DMS 273 treated with DMSO at 0.1 percent for 48 hours (cell line): ENCODE results near the gene ANKRD44.
"Not testable (repeated sequence)": the region's sequence is repeated elsewhere in the genome, so short reads cannot be mapped to it uniquely, and the experiment has no call there.

Experiments
- DNase-seq: peaks from one replicate; lab custom pipeline; 2025; lab: John Stamatoyannopoulos, UW

ANKRD44 gene

GRCh38 chr2:197310271-197310985 is at the start of gene ANKRD44:
ANKRD44 (minus strand) TSS chr2:197310780; CDS start chr2:197310604, 176 bp downstream.
- DNase-seq: peak; percentile 60

DNA sequence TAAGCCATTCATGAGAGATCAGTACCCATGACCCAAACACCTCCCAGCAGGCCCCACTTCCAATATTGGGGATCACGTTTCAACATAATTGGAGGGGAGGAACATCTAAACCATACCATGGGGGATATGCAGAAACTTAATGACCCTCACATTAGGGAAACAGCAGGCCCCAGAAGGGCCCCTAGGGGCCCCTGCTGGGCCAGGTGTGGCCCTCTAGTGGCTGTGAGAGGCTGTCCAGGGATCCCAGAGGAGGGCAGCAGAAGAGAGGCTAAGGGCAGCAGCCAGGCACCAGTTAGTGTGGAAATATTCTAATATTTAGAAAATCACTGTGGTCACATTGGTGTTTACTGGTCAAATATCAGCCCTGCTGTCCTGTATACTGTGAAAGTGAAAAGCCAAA is 49.3 kb upstream of the ANKRD44 start:
- DNase-seq: no peak

GRCh38 chr2:197358931-197359330 is 48.4 kb upstream of the ANKRD44 start:
- no peak for DNase-seq

- no peak for DNase-seq
Observed at GRCh38 chr2:197357986-197358385, 47.4 kb upstream of the ANKRD44 start.

GRCh38 chr2:197356136-197356535 is 45.6 kb upstream of the ANKRD44 start:
- no peak for DNase-seq

- DNase-seq: no peak
Observed at GRCh38 chr2:197354169-197354558, 43.6 kb upstream of the ANKRD44 start.

GRCh38 chr2:197353393-197354168 is 43.0 kb upstream of the ANKRD44 start:
- DNase-seq: no peak

- no peak for DNase-seq
Observed at GRCh38 chr2:197349699-197350098, 39.1 kb upstream of the ANKRD44 start.

GRCh38 chr2:197348721-197349360 is 38.3 kb upstream of the ANKRD44 start:
- no peak for DNase-seq

- no peak for DNase-seq
Observed at GRCh38 chr2:197345846-197346370, 35.3 kb upstream of the ANKRD44 start.

DNA sequence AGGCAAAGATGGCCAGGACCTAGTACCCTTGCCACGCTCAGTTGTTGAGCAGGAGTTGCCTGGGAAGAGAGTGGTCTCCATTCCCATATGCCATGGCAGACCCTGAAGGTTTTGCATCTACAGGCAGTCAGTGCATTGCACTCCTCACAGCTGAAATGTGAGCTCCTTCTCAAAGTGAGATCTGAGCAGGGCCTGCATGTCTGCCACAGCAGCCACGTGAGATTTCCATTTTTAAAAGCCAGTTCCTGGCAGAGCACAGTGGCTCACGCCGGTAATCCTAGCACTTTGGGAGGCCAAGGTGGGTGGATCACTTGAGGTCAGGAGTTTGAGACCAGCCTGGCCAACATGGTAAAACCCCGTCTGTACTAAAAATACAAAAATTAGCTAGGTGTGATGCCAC is 33.4 kb upstream of the ANKRD44 start:
- not testable (repeated sequence) for DNase-seq

- no peak for DNase-seq
Observed at GRCh38 chr2:197340591-197340990, 30.0 kb upstream of the ANKRD44 start.

DNA sequence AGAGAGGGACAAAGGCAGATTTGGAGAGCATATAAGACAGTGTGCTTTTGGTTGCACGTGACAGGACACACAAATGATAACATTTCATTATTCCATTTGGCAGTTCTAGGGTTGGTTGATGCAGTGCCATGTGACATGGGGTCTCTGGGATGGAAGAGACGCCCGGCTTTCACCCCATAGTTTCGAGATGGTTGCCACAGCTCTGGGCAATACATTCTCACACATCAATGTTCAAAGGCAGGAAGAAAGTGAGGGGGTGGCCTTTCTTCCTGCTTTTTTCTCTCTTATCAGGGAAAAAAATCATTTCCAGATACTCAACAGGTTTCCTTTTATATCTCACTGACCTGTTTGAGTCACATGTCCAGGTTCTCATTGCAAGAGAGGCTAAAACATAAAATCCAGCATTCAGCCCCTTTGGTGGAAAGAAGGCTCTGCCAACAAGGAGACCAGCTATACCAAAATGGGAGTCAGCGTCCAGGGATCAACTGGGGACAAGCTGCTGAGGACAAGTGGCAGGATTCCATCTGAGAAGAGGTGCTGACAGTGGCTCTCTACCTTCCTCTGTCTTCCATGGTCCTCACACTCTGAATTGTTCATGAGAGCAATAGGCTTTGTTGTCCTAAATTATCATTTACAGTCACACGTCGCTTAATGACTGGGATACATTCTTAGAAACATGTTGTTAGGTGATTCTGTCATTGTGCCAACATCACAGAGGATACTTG is 29.1 kb upstream of the ANKRD44 start:
- no peak for DNase-seq

- no peak for DNase-seq
Observed at GRCh38 chr2:197339016-197339415, 28.4 kb upstream of the ANKRD44 start.

- no peak for DNase-seq
Observed at GRCh38 chr2:197332641-197333040, 22.1 kb upstream of the ANKRD44 start.

- no peak for DNase-seq
Observed at GRCh38 chr2:197328461-197328860, 17.9 kb upstream of the ANKRD44 start.

DNA sequence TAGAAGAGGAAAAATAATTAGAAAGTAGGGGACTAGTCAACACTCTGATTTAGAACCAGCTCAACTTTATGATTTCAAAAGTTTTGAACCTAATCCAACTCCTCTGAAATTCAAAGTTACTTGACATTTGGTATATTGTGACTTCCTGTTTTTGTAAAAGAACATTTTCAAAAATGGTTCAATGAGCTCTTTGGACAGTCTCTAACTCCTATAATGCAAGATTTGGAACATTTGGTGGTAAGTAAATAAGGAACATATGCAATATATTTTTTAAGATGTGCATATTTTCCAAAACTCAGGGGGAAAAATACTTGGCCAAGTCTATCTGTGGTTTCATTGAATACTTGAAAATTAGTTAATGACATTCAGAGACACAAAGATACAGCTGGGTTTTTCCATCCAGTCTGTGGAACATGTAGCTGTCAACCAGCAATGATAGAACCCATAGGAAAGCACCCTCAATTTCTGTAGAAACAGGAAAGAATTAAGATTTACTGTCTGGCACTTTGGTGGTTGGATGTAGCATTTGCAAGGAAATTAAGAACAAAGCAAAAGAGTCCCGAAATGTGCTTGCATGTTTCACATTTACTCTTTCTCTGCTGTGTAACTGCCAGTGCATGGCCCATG is 17.0 kb upstream of the ANKRD44 start:
- no peak for DNase-seq

DNA sequence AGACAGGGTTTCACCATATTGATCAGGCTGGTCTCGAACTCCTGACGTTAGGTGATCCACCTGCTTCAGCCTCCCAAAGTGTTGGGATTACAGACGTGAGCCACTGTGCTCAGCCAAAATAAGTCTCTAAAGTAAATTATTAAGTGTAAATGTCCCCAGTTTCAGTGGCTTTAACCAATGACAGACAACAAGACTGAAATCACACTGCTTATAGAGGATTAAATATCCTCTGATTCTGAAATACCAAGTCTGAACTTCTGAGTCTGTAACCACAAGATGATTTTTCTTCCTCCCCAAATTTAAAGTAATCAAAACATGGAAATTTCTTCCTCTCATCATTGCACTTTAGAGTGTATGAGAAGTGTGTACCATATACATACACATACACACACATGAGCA is 16.5 kb upstream of the ANKRD44 start:
- DNase-seq: no peak

DNA sequence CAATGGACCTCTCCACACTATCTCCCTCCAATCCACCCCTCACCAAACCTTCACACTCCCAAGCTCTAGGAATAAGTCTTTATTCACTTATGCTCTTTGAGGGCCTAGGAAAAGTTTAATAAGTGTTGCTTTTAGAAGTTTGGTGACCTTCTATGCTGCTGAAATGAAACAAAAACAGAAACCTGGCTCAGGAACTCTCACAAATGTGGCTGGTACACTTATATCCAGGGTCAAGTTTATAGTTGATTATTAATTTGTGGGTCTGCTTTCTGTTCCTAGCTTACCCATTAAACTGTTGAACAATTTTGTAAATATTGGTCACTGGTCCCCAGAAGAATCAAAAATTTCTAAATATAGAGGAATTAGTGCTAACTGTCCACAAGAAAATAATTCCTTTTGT is 14.2 kb upstream of the ANKRD44 start:
- no peak for DNase-seq

DNA sequence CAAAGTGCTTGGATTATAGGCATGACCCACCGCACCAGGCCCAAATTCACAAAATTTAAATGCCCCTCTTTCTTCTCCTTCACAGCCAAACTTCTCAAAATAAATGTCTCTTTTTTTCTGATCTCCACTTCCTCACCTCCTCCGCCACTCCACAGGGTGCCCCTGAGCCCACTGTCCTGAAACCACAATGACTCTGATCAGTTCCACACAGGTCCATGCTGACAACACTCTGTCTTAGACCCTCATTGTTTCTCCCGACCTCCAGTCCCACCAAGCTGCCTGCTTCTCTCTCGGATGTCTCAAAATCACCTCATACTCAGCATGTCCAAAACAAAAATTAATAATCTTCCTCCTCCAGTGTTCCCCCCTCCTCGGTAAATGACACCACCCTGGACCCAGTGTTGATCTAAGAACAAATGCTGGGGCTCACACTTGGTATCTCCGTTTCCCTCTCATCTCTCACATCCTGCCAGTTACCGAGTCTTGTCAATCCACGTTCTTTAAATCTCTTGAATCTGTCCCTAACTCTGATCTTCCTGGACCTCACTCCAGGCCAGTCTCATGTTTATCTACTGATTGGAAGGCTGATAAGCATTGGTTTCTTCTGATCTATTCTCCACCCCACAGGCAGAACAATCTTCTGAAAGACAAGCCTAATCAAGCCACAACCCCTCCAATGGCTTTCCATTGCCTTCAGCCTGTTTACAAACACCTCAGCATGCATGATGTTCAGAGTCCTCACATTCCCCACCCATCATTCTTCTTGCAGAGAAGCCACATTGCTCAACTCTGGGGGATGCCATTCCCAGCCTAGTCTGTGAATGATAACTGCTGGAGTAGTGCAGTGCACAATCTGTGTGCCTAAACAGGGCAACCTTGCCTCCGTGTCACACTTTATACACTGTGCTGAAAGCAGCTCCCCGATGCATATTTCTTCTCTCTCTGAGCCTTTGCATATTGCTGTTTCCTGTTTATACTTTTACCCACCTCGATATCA is 12.4 kb upstream of the ANKRD44 start:
- DNase-seq: no peak
